Measurements from ENCODE around the gene CHRNB4. TPM values are rescaled to one million over a fixed set of nuclear protein-coding genes. Genes with fewer than 3 reads are reported as not detected.

Gene CHRNB4
- total RNA-seq, 1 experiment from 2014 or later, result 0.13 TPM

DNA sequence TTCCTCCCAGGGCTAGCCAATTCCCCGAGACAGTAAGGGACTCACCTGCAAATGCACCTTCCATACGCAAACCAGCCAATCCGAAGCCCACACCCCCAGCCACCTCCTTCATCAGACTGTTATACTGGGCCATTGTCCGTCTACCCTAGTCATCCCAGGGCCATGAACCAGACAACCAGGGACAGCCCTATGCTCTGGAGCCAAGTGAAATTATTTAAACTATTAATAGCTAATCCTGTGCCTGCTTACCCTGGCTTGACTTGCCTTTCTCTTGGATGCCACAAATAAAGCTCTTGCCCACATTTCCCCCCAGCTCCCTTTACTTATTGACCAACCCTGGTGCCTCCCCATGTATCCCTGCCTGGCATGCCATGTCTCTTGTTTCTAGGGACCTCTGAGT lies 4.0 kb upstream of the CHRNB4 start:
- no TSS peak for BruUV-seq (replicated peaks)

DNA sequence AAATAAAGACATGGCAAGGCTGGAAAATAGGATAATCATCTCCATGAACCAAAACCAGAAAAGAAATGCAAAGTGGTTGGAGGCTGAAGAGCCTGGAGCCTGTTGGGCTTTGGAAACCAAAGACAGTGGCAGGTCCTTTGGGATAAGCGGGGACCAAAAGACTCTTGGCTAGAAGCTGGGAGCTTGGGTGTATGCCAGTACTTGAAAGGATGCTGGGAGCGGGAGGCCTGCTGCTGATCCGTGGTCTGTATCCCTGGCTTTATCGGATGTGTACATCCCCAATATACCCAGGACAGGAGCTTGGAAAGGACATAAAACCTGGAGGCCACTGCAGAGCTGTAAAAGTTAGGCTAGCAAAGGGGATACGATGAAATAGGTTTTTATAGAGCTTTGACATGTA lies 1.3 kb upstream of the CHRNB4 start:
- ChIA-PET CTCF (interaction anchor here (0.5 kb wide), 1 partner anchor 220 kb away, joined by 3 read pairs; no protein-coding TSS in a partner anchor), POLR2A (ENCODE audit: unreplicated experiment) (no interaction called here)
- no peaks in the 10 kb centered on the region for H3F3A ChIP-seq (ENCODE audit: insufficient read depth, low read depth)
- no peaks in the 10 kb centered on the region for H3K79me2 ChIP-seq (ENCODE audit: low read depth)
- no peaks in the 10 kb centered on the region for H3K4me1 ChIP-seq (replicated peaks; ENCODE audit: insufficient read depth)
- no peaks in the 10 kb centered on the region for H3K36me3 ChIP-seq (ENCODE audit: low read depth)
- TF ChIP-seq, protein P1, sequence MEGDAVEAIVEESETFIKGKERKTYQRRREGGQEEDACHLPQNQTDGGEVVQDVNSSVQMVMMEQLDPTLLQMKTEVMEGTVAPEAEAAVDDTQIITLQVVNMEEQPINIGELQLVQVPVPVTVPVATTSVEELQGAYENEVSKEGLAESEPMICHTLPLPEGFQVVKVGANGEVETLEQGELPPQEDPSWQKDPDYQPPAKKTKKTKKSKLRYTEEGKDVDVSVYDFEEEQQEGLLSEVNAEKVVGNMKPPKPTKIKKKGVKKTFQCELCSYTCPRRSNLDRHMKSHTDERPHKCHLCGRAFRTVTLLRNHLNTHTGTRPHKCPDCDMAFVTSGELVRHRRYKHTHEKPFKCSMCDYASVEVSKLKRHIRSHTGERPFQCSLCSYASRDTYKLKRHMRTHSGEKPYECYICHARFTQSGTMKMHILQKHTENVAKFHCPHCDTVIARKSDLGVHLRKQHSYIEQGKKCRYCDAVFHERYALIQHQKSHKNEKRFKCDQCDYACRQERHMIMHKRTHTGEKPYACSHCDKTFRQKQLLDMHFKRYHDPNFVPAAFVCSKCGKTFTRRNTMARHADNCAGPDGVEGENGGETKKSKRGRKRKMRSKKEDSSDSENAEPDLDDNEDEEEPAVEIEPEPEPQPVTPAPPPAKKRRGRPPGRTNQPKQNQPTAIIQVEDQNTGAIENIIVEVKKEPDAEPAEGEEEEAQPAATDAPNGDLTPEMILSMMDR (conservative IDR thresholded peaks at IDR 0.05), result no peak
- no peak for TF ChIP-seq EZH2 (IDR thresholded peaks at IDR 0.05; ENCODE audit: low read depth)
- H3K4me3 ChIP-seq, result no peak overlapping the region
- no peak for DNase-seq
- H3K27me3 ChIP-seq (ENCODE audit: insufficient read depth, low read depth), result no peaks in the 10 kb centered on the region
- H3K9me2 ChIP-seq (ENCODE audit: insufficient read depth), result no peaks in the 10 kb centered on the region
- H2AFZ ChIP-seq, result no peak overlapping the region
- H4K20me1 ChIP-seq (ENCODE audit: insufficient read depth), result no peaks in the 10 kb centered on the region
- intact Hi-C loops (cut with micrococcal nuclease; ENCODE audit: unreplicated experiment), result no loop called here
- H3K4me2 ChIP-seq, result no peak overlapping the region
- no TSS peak for BruUV-seq (replicated peaks)
- no peaks in the 10 kb centered on the region for H3K9me3 ChIP-seq (ENCODE audit: insufficient read depth, low read depth)
- no peak overlapping the region for H3K27ac ChIP-seq

More for the DNA sequence above, 4.0 kb upstream of the CHRNB4 start:
- no peaks in the 10 kb centered on the region for H4K20me1 ChIP-seq (ENCODE audit: insufficient read depth)
- POLR2A ChIA-PET (ENCODE audit: unreplicated experiment), result no interaction called here
- no peak for TF ChIP-seq EZH2 (IDR thresholded peaks at IDR 0.05; ENCODE audit: low read depth)
- TF ChIP-seq, protein P1 (conservative IDR thresholded peaks at IDR 0.05), result no peak
- no peak overlapping the region for H3K4me3 ChIP-seq
- CTCF ChIA-PET, result no interaction called here
- no peaks in the 10 kb centered on the region for H3F3A ChIP-seq (ENCODE audit: insufficient read depth, low read depth)
- H3K4me2 ChIP-seq, result no peak overlapping the region
- no peaks in the 10 kb centered on the region for H3K27me3 ChIP-seq (ENCODE audit: insufficient read depth, low read depth)
- H3K36me3 ChIP-seq (ENCODE audit: low read depth), result no peaks in the 10 kb centered on the region
- no peaks in the 10 kb centered on the region for H3K4me1 ChIP-seq (replicated peaks; ENCODE audit: insufficient read depth)
- no peaks in the 10 kb centered on the region for H3K9me3 ChIP-seq (ENCODE audit: insufficient read depth, low read depth)
- no peaks in the 10 kb centered on the region for H3K79me2 ChIP-seq (ENCODE audit: low read depth)
- H2AFZ ChIP-seq, result no peak overlapping the region
- no peaks in the 10 kb centered on the region for H3K9me2 ChIP-seq (ENCODE audit: insufficient read depth)
- intact Hi-C loops (cut with micrococcal nuclease; ENCODE audit: unreplicated experiment), result no loop called here
- no peak for DNase-seq
- H3K27ac ChIP-seq, result no peak overlapping the region

DNA sequence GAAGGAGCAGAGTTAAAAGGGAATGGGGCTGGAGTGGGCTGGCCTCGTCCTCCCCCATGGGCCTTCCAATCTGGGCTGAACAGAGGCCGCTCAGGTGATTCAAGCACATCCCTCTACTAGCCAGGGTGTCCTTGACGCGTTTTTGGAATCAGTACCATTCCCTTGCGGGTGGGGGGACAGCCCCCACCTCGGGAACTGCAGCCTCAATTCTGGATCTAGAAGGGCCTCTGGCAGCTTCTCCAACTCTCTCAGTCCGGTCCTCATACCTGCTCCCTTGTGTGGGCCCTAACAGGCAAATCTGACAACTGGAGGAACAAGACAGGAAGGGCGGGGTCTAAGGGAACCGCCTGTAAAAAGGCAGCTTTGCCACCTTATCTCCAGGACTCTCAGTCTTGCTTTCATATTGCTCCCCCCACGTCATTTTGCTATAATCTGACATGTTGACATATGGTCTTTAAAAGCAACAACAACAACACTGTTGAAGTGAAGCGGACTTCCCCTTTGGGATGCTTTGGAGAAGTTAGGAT lies 802 bp upstream of the CHRNB4 start:
- no peaks in the 10 kb centered on the region for H3K9me2 ChIP-seq (ENCODE audit: insufficient read depth)
- H3K4me2 ChIP-seq, result peak overlapping the region; percentile 71; the same call in 1 of the 2 replicates

More for the DNA sequence above, 802 bp upstream of the CHRNB4 start:
- H3K9me3 ChIP-seq (ENCODE audit: insufficient read depth, low read depth), result no peaks in the 10 kb centered on the region
- TF ChIP-seq, protein P1 (conservative IDR thresholded peaks at IDR 0.05), result no peak
- no peak for TF ChIP-seq EZH2 (IDR thresholded peaks at IDR 0.05; ENCODE audit: low read depth)
- no peak for DNase-seq
- no peaks in the 10 kb centered on the region for H3F3A ChIP-seq (ENCODE audit: insufficient read depth, low read depth)
- ChIA-PET CTCF (no interaction called here), POLR2A (ENCODE audit: unreplicated experiment) (no interaction called here)
- no peak overlapping the region for H2AFZ ChIP-seq
- H3K4me3 ChIP-seq, result peak overlapping the region; percentile 46; the same call in 1 of the 2 replicates
- no peak overlapping the region for H3K27ac ChIP-seq
- BruUV-seq (replicated peaks), result no TSS peak
- intact Hi-C loops (cut with micrococcal nuclease; ENCODE audit: unreplicated experiment), result no loop called here
- H3K4me1 ChIP-seq (replicated peaks; ENCODE audit: insufficient read depth), result no peaks in the 10 kb centered on the region
- no peaks in the 10 kb centered on the region for H4K20me1 ChIP-seq (ENCODE audit: insufficient read depth)
- no peaks in the 10 kb centered on the region for H3K36me3 ChIP-seq (ENCODE audit: low read depth)
- H3K79me2 ChIP-seq (ENCODE audit: low read depth), result no peaks in the 10 kb centered on the region
- H3K27me3 ChIP-seq (ENCODE audit: insufficient read depth, low read depth), result no peaks in the 10 kb centered on the region
